ENCODE data around the gene NBDY.
A peak's percentile ranks its signal among the peaks of the same experiment; 100 is the strongest.
"Not testable (repeated sequence)": the region's sequence is repeated elsewhere in the genome, so short reads cannot be mapped to it uniquely, and the experiment has no call there.

Gene NBDY

GRCh38 chrX:56762220-56762619, 33.2 kb downstream of the NBDY start:
- Histone ChIP-seq H3K4me3 (no peak overlapping the region), H3K27ac (no peak overlapping the region)
- DNase-seq (ENCODE audit: low read depth, low spot score): no peak

GRCh38 chrX:56762707-56763555, 33.9 kb downstream of the NBDY start:
- no peaks in the 10 kb centered on the region for H3K36me3 ChIP-seq (ENCODE audit: insufficient read depth, low read length)
- H3K27ac ChIP-seq: no peak overlapping the region
- H3K9ac ChIP-seq (ENCODE audit: insufficient read length): no peak overlapping the region
- no peak for DNase-seq (ENCODE audit: low read depth, low spot score)
- no peaks in the 10 kb centered on the region for H3K9me3 ChIP-seq (ENCODE audit: low read depth, low read length)
- TF ChIP-seq EZH2 (IDR thresholded peaks at IDR 0.05) (no peak), POLR2AphosphoS5 (IDR thresholded peaks at IDR 0.05; ENCODE audit: borderline replicate concordance, low read depth, low read length) (no peak), FOXP2 (optimal IDR thresholded peaks at IDR 0.05; ENCODE audit: control extremely low read depth, extremely low read length, insufficient read depth) (no peak)
- H3K4me3 ChIP-seq: no peak overlapping the region

More at GRCh38 chrX:56762220-56762619, 33.2 kb downstream of the NBDY start:
- TF ChIP-seq FOXP2 (optimal IDR thresholded peaks at IDR 0.05; ENCODE audit: control extremely low read depth, extremely low read length, insufficient read depth) (no peak), POLR2AphosphoS5 (IDR thresholded peaks at IDR 0.05; ENCODE audit: borderline replicate concordance, low read depth, low read length) (no peak), EZH2 (IDR thresholded peaks at IDR 0.05) (no peak)
- Histone ChIP-seq H3K9me3 (ENCODE audit: low read depth, low read length) (no peaks in the 10 kb centered on the region), H3K36me3 (ENCODE audit: insufficient read depth, low read length) (no peaks in the 10 kb centered on the region), H3K9ac (ENCODE audit: insufficient read length) (no peak overlapping the region)

GRCh38 chrX:56763556-56764152, 34.6 kb downstream of the NBDY start:
- Histone ChIP-seq H3K27ac (no peak overlapping the region), H3K36me3 (ENCODE audit: insufficient read depth, low read length) (no peaks in the 10 kb centered on the region), H3K9ac (ENCODE audit: insufficient read length) (no peak overlapping the region), H3K4me3 (no peak overlapping the region), H3K9me3 (ENCODE audit: low read depth, low read length) (no peaks in the 10 kb centered on the region)
- no peak for DNase-seq (ENCODE audit: low read depth, low spot score)
- TF ChIP-seq EZH2 (IDR thresholded peaks at IDR 0.05) (no peak), POLR2AphosphoS5 (IDR thresholded peaks at IDR 0.05; ENCODE audit: borderline replicate concordance, low read depth, low read length) (no peak)

- Histone ChIP-seq H3K9me3 (ENCODE audit: low read depth, low read length) (no peaks in the 10 kb centered on the region), H3K4me3 (no peak overlapping the region), H3K36me3 (ENCODE audit: insufficient read depth, low read length) (no peaks in the 10 kb centered on the region), H3K9ac (ENCODE audit: insufficient read length) (no peak overlapping the region), H3K27ac (no peak overlapping the region)
- TF ChIP-seq FOXP2 (optimal IDR thresholded peaks at IDR 0.05; ENCODE audit: control extremely low read depth, extremely low read length, insufficient read depth) (peak; percentile 44), POLR2AphosphoS5 (IDR thresholded peaks at IDR 0.05; ENCODE audit: borderline replicate concordance, low read depth, low read length) (no peak)
- peak; percentile 10 for DNase-seq (ENCODE audit: low read depth, low spot score)
Measured at GRCh38 chrX:56764153-56764974, 35.3 kb downstream of the NBDY start.

- Histone ChIP-seq H3K9me3 (ENCODE audit: low read depth, low read length) (no peaks in the 10 kb centered on the region), H3K36me3 (ENCODE audit: insufficient read depth, low read length) (no peaks in the 10 kb centered on the region), H3K27ac (no peak overlapping the region), H3K9ac (ENCODE audit: insufficient read length) (no peak overlapping the region), H3K4me3 (no peak overlapping the region)
- TF ChIP-seq POLR2AphosphoS5 (IDR thresholded peaks at IDR 0.05; ENCODE audit: borderline replicate concordance, low read depth, low read length): no peak
- no peak for TF ChIP-seq FOXP2 (optimal IDR thresholded peaks at IDR 0.05; ENCODE audit: control extremely low read depth, extremely low read length, insufficient read depth)
- no peak for TF ChIP-seq EZH2 (IDR thresholded peaks at IDR 0.05)
- no peak for DNase-seq (ENCODE audit: low read depth, low spot score)
Measured at GRCh38 chrX:56764975-56765791, 36.1 kb downstream of the NBDY start.

- H3K9ac ChIP-seq (ENCODE audit: insufficient read length): no peak overlapping the region
- no peaks in the 10 kb centered on the region for H3K36me3 ChIP-seq (ENCODE audit: insufficient read depth, low read length)
- no peak for TF ChIP-seq FOXP2 (optimal IDR thresholded peaks at IDR 0.05; ENCODE audit: control extremely low read depth, extremely low read length, insufficient read depth)
- no peak overlapping the region for H3K4me3 ChIP-seq
- no peak for DNase-seq (ENCODE audit: low read depth, low spot score)
- no peak overlapping the region for H3K27ac ChIP-seq
- H3K9me3 ChIP-seq (ENCODE audit: low read depth, low read length): no peaks in the 10 kb centered on the region
Measured at GRCh38 chrX:56765811-56766553, 36.9 kb downstream of the NBDY start.

GRCh38 chrX:56766554-56767347, 37.7 kb downstream of the NBDY start:
- no peaks in the 10 kb centered on the region for H3K36me3 ChIP-seq (ENCODE audit: insufficient read depth, low read length)
- no peak overlapping the region for H3K9ac ChIP-seq (ENCODE audit: insufficient read length)
- H3K9me3 ChIP-seq (ENCODE audit: low read depth, low read length): no peaks in the 10 kb centered on the region
- no peak for DNase-seq (ENCODE audit: low read depth, low spot score)
- no peak overlapping the region for H3K27ac ChIP-seq
- no peak for TF ChIP-seq EZH2 (IDR thresholded peaks at IDR 0.05)
- TF ChIP-seq FOXP2 (optimal IDR thresholded peaks at IDR 0.05; ENCODE audit: control extremely low read depth, extremely low read length, insufficient read depth): no peak
- no peak for TF ChIP-seq POLR2AphosphoS5 (IDR thresholded peaks at IDR 0.05; ENCODE audit: borderline replicate concordance, low read depth, low read length)
- H3K4me3 ChIP-seq: no peak overlapping the region

- not testable (repeated sequence) for DNase-seq (ENCODE audit: low read depth, low spot score); H3K9ac ChIP-seq (ENCODE audit: insufficient read length); H3K27ac ChIP-seq; H3K9me3 ChIP-seq (ENCODE audit: low read depth, low read length); H3K4me3 ChIP-seq; H3K36me3 ChIP-seq (ENCODE audit: insufficient read depth, low read length)
Measured at GRCh38 chrX:56767348-56768119, 38.5 kb downstream of the NBDY start.

- H3K9ac ChIP-seq (ENCODE audit: insufficient read length); H3K9me3 ChIP-seq (ENCODE audit: low read depth, low read length); H3K27ac ChIP-seq; H3K36me3 ChIP-seq (ENCODE audit: insufficient read depth, low read length); H3K4me3 ChIP-seq; DNase-seq (ENCODE audit: low read depth, low spot score): not testable (repeated sequence)
Measured at GRCh38 chrX:56768120-56768660, 39.1 kb downstream of the NBDY start.

Measured in SK-N-MC (cell line).